Kidney epithelial cell (primary cell): ENCODE measurements around the gene SEMA3C. TPM values are rescaled to one million over a fixed set of nuclear protein-coding genes. Genes with fewer than 3 reads are reported as not detected.

ENCODE experiments used
- DNase-seq: peaks from one replicate; pipeline ENCODE4 v3.0.0-alpha.2; 2010; ENCODE audit warnings: low read depth
- H3K27me3 ChIP-seq: 2 replicates; pipeline ENCODE4 v1.6.0; 2011; ENCODE audit warnings: low read length; ENCODE audit not compliant: control insufficient read depth, insufficient read depth
- H3K36me3 ChIP-seq: 2 replicates; pipeline ENCODE4 v1.5.1; 2011; ENCODE audit warnings: low read length; ENCODE audit not compliant: control insufficient read depth, insufficient read depth
- H3K4me3 ChIP-seq: 2 replicates; pipeline ENCODE4 v1.5.1; 2011; ENCODE audit warnings: low read depth, mild to moderate bottlenecking, control low read depth, low read length
- total RNA-seq: library from RNA; depleted of rRNA; stranded (reverse); fragments of >200 nt; gene quantifications from 2 replicates; pipeline ENCODE4 v1.2.3, GENCODE V29; 2015
- TF ChIP-seq, protein P1 (sequence below): IDR thresholded peaks from 2 replicates; pipeline ENCODE4 v1.5.1; 2011; ENCODE audit warnings: mild to moderate bottlenecking, moderate library complexity, low read length, control low read depth, inconsistent platforms; ENCODE audit not compliant: insufficient read depth, poor library complexity, severe bottlenecking

SEMA3C gene
- total RNA-seq, 1 donor from 2014 or later: 113 TPM

DNA sequence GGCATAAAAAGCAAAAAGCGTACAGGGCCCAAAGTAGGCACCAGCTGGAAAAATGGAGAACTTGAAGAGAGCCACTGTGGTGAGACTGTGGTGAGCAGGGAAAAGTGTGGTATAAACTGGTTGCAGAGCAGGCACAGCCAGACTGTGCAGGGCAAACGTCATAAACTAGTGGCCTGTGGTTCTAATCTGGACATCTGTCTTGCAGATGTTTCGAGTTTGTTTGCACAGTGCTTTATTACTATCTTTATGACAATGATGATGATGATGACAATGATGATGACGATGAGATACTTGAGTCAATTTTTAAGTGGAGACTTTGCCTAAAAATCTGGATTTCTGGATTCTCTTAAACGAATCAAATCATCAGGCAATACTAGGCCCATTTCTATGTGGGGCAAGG, 45.7 kb downstream of the SEMA3C start:
- H3K4me3 ChIP-seq: no peak overlapping the region
- no peaks in the 10 kb centered on the region for H3K36me3 ChIP-seq
- H3K27me3 ChIP-seq: no peaks in the 10 kb centered on the region
- DNase-seq: no peak
- TF ChIP-seq, protein P1, sequence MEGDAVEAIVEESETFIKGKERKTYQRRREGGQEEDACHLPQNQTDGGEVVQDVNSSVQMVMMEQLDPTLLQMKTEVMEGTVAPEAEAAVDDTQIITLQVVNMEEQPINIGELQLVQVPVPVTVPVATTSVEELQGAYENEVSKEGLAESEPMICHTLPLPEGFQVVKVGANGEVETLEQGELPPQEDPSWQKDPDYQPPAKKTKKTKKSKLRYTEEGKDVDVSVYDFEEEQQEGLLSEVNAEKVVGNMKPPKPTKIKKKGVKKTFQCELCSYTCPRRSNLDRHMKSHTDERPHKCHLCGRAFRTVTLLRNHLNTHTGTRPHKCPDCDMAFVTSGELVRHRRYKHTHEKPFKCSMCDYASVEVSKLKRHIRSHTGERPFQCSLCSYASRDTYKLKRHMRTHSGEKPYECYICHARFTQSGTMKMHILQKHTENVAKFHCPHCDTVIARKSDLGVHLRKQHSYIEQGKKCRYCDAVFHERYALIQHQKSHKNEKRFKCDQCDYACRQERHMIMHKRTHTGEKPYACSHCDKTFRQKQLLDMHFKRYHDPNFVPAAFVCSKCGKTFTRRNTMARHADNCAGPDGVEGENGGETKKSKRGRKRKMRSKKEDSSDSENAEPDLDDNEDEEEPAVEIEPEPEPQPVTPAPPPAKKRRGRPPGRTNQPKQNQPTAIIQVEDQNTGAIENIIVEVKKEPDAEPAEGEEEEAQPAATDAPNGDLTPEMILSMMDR: no peak

DNA sequence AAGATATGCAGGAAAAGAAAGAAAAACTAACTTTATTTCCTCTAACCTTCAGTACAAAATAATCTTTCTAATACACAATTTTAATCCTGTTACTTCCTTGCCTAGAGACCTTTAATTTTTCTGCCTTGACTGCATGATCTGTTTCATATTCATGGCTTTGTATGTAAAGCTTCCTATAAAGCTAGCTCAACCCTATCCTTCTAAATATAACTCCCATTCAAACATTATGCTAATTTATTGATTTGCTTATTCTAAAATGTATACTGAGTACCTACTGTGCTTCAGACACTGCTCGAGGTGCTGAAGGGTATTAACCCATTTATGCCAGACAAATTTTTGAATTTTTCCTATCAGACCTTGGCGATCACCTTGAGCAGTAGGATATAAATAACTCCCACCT, 47.6 kb downstream of the SEMA3C start:
- Histone ChIP-seq H3K36me3 (no peaks in the 10 kb centered on the region), H3K4me3 (no peak overlapping the region), H3K27me3 (no peaks in the 10 kb centered on the region)
- no peak for DNase-seq
- TF ChIP-seq, protein P1: no peak

DNA sequence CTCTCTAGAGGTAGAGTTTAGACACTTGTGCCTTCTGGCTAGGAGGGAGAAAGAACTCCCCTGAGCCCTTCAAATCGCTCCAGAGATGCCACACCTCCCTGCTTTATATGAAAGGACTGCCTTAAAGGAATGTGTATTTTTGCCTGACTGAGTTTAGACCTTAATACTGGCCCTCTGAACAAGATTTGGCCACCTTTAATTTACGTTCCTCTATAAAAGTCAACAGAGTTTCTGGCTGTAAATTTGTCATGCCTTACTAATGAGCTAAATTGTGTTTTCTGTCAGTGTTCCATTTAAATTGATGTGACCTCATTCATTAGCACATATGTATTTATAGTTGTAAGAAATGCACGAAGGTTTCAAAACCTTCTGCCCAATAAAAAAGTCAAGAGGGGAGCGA, 48.0 kb downstream of the SEMA3C start:
- no peaks in the 10 kb centered on the region for H3K27me3 ChIP-seq
- TF ChIP-seq, protein P1: no peak
- DNase-seq: no peak
- no peaks in the 10 kb centered on the region for H3K36me3 ChIP-seq
- no peak overlapping the region for H3K4me3 ChIP-seq

DNA sequence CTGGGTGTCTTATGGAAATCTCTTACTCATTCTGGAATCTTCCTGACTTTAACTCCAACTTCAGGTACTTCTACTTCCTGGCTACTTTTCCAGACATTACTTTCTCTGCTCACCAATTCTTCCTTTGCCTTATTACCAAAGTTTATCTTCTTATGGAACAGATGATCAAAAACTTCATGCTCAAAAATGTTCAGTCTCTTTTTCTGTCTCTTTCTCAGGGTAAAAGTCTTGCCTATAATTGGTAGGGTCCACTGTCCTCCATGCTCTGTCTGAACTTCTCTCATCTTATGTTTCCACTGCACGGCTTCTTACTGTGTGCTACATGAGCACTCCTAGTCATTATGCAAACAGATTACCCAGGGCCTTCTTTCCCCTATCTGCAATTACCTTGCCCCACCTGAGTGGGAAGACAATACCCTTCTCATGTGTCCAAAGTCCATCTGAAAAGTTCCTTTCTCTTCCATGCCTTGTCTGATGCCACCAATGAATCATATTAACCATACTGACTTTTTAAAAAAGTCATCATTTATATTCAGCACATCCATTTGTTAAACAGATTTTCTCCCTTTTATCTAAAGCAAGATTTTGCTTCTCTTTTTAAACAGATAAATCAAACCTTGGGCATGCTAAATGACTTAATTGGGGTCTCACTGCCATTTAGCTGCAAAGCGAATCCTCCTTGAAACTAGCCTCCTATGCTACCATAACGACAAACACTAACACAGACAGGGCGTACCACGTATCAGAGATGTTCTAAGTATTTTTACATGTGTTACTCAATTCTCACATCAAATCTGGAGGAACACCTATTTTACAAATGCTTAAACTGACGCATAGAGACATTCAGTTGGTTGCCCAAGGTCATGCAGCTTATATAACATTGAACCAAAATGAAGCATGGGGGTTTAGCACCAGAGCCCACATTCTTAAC, 48.8 kb downstream of the SEMA3C start:
- TF ChIP-seq, protein P1: no peak
- Histone ChIP-seq H3K36me3 (no peaks in the 10 kb centered on the region), H3K4me3 (no peak overlapping the region), H3K27me3 (no peaks in the 10 kb centered on the region)
- DNase-seq: no peak

DNA sequence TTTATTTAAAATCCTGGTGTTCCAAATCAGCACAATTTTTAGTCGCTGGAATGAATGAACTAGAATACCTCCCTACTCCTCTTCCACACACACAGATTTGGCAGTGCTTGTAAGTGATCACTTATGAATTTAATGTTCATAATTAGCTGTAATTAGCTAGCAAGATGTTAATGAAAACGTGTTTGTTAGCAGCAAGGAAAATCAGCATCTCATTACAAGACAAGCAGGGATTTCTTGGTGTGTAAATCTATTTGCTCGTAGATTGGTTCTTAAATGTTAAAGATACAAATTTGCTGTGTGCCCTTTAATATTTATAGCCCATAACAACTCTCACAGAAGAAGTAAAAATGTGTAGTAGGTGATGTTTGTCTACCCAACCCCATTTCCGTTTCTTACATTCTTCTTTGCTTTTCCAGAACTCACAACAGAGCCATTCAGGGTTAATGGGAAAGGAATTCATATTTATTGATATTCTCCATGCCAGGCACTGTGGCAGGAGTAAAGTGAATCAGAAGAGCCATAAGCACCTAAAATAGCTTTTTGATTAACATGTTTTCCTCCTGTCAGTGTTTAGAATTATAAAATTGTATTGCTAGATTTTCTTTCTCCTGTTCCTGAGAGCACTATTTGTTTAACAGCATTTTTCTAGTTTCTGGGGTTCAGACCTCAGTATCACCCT, 49.6 kb downstream of the SEMA3C start:
- TF ChIP-seq, protein P1: no peak
- no peaks in the 10 kb centered on the region for H3K27me3 ChIP-seq

More for the DNA sequence above, 49.6 kb downstream of the SEMA3C start:
- no peak for DNase-seq
- no peaks in the 10 kb centered on the region for H3K36me3 ChIP-seq
- no peak overlapping the region for H3K4me3 ChIP-seq
